DOHH2 (cell line): ENCODE data around the gene RAX2.

Experiments used
- EZH2phosphoT487 ChIP-seq: fragments of 200-600 bp; sonication (generic); IDR thresholded peaks from 2 replicates; pipeline ENCODE4 v1.6.1; 2017; ENCODE audit warnings: borderline replicate concordance, mild to moderate bottlenecking, antibody characterized with exemption, low read length, moderate library complexity, mixed read lengths
- TF ChIP-seq, protein P1 (sequence below): fragments of 200-600 bp; sonication (generic); IDR thresholded peaks from one replicate; pipeline ENCODE4 v1.5.1; 2014; ENCODE audit warnings: antibody characterized with exemption, mild to moderate bottlenecking, low read depth, low read length; ENCODE audit not compliant: poor library complexity, severe bottlenecking

DNA sequence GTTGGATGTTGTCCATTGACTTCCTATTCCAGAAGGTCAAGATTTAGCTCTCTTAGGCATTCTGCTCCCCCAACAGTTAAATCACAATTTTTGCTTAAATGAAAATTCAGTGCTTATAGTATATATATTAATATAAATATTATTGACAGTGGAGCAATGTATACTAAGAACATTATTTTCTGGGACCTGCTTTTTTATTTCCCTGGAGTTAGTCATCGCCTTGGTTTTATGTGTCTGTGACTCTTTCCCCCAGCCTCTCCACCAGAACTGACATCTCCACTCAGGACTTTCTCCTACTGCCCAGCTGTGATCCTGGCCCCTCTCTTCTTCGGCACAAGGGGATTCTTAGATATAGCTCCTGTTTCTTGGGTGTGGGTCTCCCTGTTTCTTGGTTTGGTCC lies 24.3 kb upstream of the RAX2 start:
- no peak for TF ChIP-seq EZH2phosphoT487
- TF ChIP-seq, protein P1, sequence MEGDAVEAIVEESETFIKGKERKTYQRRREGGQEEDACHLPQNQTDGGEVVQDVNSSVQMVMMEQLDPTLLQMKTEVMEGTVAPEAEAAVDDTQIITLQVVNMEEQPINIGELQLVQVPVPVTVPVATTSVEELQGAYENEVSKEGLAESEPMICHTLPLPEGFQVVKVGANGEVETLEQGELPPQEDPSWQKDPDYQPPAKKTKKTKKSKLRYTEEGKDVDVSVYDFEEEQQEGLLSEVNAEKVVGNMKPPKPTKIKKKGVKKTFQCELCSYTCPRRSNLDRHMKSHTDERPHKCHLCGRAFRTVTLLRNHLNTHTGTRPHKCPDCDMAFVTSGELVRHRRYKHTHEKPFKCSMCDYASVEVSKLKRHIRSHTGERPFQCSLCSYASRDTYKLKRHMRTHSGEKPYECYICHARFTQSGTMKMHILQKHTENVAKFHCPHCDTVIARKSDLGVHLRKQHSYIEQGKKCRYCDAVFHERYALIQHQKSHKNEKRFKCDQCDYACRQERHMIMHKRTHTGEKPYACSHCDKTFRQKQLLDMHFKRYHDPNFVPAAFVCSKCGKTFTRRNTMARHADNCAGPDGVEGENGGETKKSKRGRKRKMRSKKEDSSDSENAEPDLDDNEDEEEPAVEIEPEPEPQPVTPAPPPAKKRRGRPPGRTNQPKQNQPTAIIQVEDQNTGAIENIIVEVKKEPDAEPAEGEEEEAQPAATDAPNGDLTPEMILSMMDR: no peak
